HEK293 (cell line): Measurements from ENCODE around the gene TRMU.

Experiments
- CTCF ChIA-PET: fragments of 350-600 bp; formaldehyde crosslinking; extraction: SDS; loops from one replicate; lab custom pipeline; 2021; ENCODE audit warnings: antibody characterized with exemption; lab: Yijun Ruan, JAX
- POLR2A ChIA-PET: fragments of 300-600 bp; formaldehyde crosslinking; extraction: SDS; loops from one replicate; lab custom pipeline; 2020; ENCODE audit warnings: antibody characterized with exemption, inconsistent platforms; lab: Yijun Ruan, JAX
- H3K27ac ChIP-seq: fragments of 200-500 bp; sonication (Bioruptor generic); 2 replicates; pipeline ENCODE4 v1.5.1; 2014; ENCODE audit warnings: low read depth, low read length, control low read depth, inconsistent platforms; ENCODE audit errors: extremely low read depth
- H3K36me3 ChIP-seq, 2 experiments: fragments of 200-500 bp in 1 of 2; sonication (Bioruptor generic) in 1 of 2; 1 replicate in 1 of 2; 2 replicates in 1 of 2; pipeline ENCODE4 v1.5.1; 2014 to 2017; ENCODE audit warnings: inconsistent platforms in 2 of 2, low read length in 2 of 2; ENCODE audit not compliant: control insufficient read depth in 2 of 2, insufficient read depth in 1 of 2
- H3K4me1 ChIP-seq: fragments of 200-500 bp; sonication (Bioruptor generic); 2 replicates; pipeline ENCODE4 v1.5.1; 2014; ENCODE audit warnings: mild to moderate bottlenecking, low read length, inconsistent platforms; ENCODE audit not compliant: control insufficient read depth, insufficient read depth
- H3K4me3 ChIP-seq: 2 replicates; pipeline ENCODE4 v1.5.1; 2011; ENCODE audit warnings: low read depth, mild to moderate bottlenecking, control low read depth, low read length, moderate library complexity
- H3K9me3 ChIP-seq: fragments of 200-500 bp; sonication (Bioruptor generic); 2 replicates; pipeline ENCODE4 v1.5.1; 2014; ENCODE audit warnings: low read depth, low read length, inconsistent platforms; ENCODE audit not compliant: control insufficient read depth, insufficient read depth
- GFI1B ChIP-seq: fragments of 450-650 bp; formaldehyde crosslinking; IDR thresholded peaks from 2 replicates; pipeline ENCODE4 v1.5.1; 2016; ENCODE audit warnings: missing biosample characterization, missing genetic modification characterization
- GLI2 ChIP-seq: fragments of 450-650 bp; formaldehyde crosslinking; IDR thresholded peaks from 2 replicates; pipeline ENCODE4; 2017; ENCODE audit warnings: missing biosample characterization, missing genetic modification characterization, low read depth, borderline replicate concordance
- MEIS1 ChIP-seq: sonication (generic); formaldehyde crosslinking; IDR thresholded peaks from 2 replicates; pipeline ENCODE4 v1.8.1; 2022; ENCODE audit warnings: missing genetic modification reagents, mild to moderate bottlenecking, borderline replicate concordance
- PATZ1 ChIP-seq: fragments of 450-650 bp; formaldehyde crosslinking; IDR thresholded peaks from 2 replicates; pipeline ENCODE4 v1.5.1; 2016; ENCODE audit warnings: missing biosample characterization, missing genetic modification characterization
- SP2 ChIP-seq: fragments of 450-650 bp; formaldehyde crosslinking; IDR thresholded peaks from 2 replicates; pipeline ENCODE4 v1.5.1; 2016; ENCODE audit warnings: missing biosample characterization, missing genetic modification characterization
- ZBTB1 ChIP-seq: fragments of 450-650 bp; formaldehyde crosslinking; IDR thresholded peaks from 2 replicates; pipeline ENCODE4 v1.5.1; 2016; ENCODE audit warnings: missing biosample characterization, missing genetic modification characterization
- ZNF146 ChIP-seq: fragments of 450-650 bp; formaldehyde crosslinking; IDR thresholded peaks from 2 replicates; pipeline ENCODE4 v1.5.1; 2016; ENCODE audit warnings: missing biosample characterization, missing genetic modification characterization
- ZNF157 ChIP-seq: fragments of 450-650 bp; formaldehyde crosslinking; IDR thresholded peaks from 2 replicates; pipeline ENCODE4 v1.5.1; 2016; ENCODE audit warnings: missing biosample characterization, missing genetic modification characterization
- ZNF174 ChIP-seq: fragments of 450-650 bp; formaldehyde crosslinking; IDR thresholded peaks from 2 replicates; pipeline ENCODE4 v1.5.0; 2017; ENCODE audit warnings: missing biosample characterization, mild to moderate bottlenecking, missing genetic modification characterization
- ZNF19 ChIP-seq: fragments of 450-650 bp; formaldehyde crosslinking; IDR thresholded peaks from 2 replicates; pipeline ENCODE4; 2016; ENCODE audit warnings: missing biosample characterization, missing genetic modification characterization, low read depth
- ZNF266 ChIP-seq: fragments of 450-650 bp; formaldehyde crosslinking; IDR thresholded peaks from 2 replicates; pipeline ENCODE4 v1.5.1; 2016; ENCODE audit warnings: missing biosample characterization, missing genetic modification characterization, low read depth
- ZNF37A ChIP-seq: fragments of 450-650 bp; IDR thresholded peaks from 2 replicates; pipeline ENCODE4 v1.5.1; 2018; ENCODE audit warnings: missing biosample characterization, missing genetic modification characterization
- ZNF404 ChIP-seq: fragments of 450-650 bp; formaldehyde crosslinking; IDR thresholded peaks from 2 replicates; pipeline ENCODE4 v1.5.1; 2017; ENCODE audit warnings: missing biosample characterization, missing genetic modification characterization
- ZNF473 ChIP-seq: fragments of 450-650 bp; formaldehyde crosslinking; IDR thresholded peaks from 2 replicates; pipeline ENCODE4 v1.5.1; 2017; ENCODE audit warnings: missing biosample characterization, missing genetic modification characterization
- ZNF610 ChIP-seq: fragments of 450-650 bp; formaldehyde crosslinking; IDR thresholded peaks from 2 replicates; pipeline ENCODE4 v1.5.1; 2016; ENCODE audit warnings: missing biosample characterization, missing genetic modification characterization, borderline replicate concordance
- ZNF658 ChIP-seq: fragments of 450-650 bp; formaldehyde crosslinking; IDR thresholded peaks from 2 replicates; pipeline ENCODE4; 2016; ENCODE audit warnings: missing biosample characterization, missing genetic modification characterization
- ZNF692 ChIP-seq: fragments of 450-650 bp; formaldehyde crosslinking; IDR thresholded peaks from 2 replicates; pipeline ENCODE4 v1.5.1; 2016; ENCODE audit warnings: missing biosample characterization, missing genetic modification characterization
- ZNF701 ChIP-seq: fragments of 450-650 bp; formaldehyde crosslinking; IDR thresholded peaks from 2 replicates; pipeline ENCODE4 v1.5.1; 2016; ENCODE audit warnings: missing biosample characterization, missing genetic modification characterization
- ZNF830 ChIP-seq: fragments of 450-650 bp; IDR thresholded peaks from 2 replicates; pipeline ENCODE4 v1.5.0; 2018; ENCODE audit warnings: missing biosample characterization, missing genetic modification characterization, low read depth, mild to moderate bottlenecking, moderate library complexity
- TF ChIP-seq, protein P1 (sequence below): fragments of 450-650 bp; formaldehyde crosslinking; IDR thresholded peaks from 2 replicates; pipeline ENCODE4 v1.5.1; 2016; ENCODE audit warnings: missing biosample characterization, missing genetic modification characterization, borderline replicate concordance
- TF ChIP-seq, protein P2 (sequence below): fragments of 450-650 bp; formaldehyde crosslinking; IDR thresholded peaks from 2 replicates; pipeline ENCODE4 v1.5.1; 2016; ENCODE audit warnings: missing biosample characterization, missing genetic modification characterization

TRMU gene

DNA sequence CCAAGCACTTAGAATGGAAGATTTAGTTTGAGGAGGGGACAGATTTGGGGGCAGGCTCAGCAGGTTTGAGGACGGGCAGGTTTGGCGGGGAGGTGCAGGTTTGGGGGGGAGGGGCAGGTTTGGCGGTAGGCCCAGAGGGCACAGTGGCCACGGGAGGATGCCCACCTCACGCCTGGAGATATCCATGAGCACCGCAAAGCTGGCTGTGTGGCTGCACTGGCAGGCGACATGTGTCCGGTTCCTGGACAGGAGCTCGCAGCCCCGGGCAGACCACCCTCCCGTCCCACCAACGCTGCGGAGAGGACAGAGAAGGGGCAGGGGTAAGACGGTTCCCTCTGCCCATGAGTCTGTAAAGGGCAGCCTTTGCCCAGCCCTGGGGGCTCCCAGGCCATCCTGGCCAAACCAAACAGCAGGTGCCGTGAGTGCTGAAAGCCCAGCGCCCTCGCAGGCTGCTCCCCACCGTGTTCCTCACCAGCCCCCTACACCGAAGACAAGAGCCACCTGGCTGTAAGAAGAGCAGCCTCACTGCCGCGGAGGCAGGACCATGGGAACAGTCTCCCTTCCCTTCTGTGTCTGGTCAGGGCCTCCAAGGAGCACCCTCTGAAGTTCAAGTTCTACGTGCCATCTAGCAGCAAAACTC, 43.0 kb downstream of the TRMU start:
- H3K27ac ChIP-seq = no peak overlapping the region
- ChIA-PET CTCF (interaction anchor here (2.4 kb wide), 1 partner anchor 11 kb away, joined by 12 read pairs; no protein-coding TSS in a partner anchor), POLR2A (no interaction called here)
- H3K4me1 ChIP-seq = peaks cover 9% of the 10 kb centered on the region; the same call in 1 of the 2 replicates
- no peak for TF ChIP-seq ZBTB1 (tag by site-specific recombination)
- TF ChIP-seq, protein P1, sequence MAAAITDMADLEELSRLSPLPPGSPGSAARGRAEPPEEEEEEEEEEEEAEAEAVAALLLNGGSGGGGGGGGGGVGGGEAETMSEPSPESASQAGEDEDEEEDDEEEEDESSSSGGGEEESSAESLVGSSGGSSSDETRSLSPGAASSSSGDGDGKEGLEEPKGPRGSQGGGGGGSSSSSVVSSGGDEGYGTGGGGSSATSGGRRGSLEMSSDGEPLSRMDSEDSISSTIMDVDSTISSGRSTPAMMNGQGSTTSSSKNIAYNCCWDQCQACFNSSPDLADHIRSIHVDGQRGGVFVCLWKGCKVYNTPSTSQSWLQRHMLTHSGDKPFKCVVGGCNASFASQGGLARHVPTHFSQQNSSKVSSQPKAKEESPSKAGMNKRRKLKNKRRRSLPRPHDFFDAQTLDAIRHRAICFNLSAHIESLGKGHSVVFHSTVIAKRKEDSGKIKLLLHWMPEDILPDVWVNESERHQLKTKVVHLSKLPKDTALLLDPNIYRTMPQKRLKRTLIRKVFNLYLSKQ (tag by site-specific recombination) = no peak
- no peak for TF ChIP-seq MEIS1 (CRISPR knock-in tag)
- TF ChIP-seq ZNF174 (tag by site-specific recombination) = no peak
- no peak for TF ChIP-seq SP2 (tag by site-specific recombination)
- no peak for TF ChIP-seq ZNF701
- no peak for TF ChIP-seq GLI2
- TF ChIP-seq ZNF266 (tag by site-specific recombination) = no peak
- H3K9me3 ChIP-seq = no peaks in the 10 kb centered on the region
- peaks cover 10 to 31% of the 10 kb centered on the region in 2 experiments; a peak in 2 of 3 replicates for H3K36me3 ChIP-seq
- no peak overlapping the region for H3K4me3 ChIP-seq

DNA sequence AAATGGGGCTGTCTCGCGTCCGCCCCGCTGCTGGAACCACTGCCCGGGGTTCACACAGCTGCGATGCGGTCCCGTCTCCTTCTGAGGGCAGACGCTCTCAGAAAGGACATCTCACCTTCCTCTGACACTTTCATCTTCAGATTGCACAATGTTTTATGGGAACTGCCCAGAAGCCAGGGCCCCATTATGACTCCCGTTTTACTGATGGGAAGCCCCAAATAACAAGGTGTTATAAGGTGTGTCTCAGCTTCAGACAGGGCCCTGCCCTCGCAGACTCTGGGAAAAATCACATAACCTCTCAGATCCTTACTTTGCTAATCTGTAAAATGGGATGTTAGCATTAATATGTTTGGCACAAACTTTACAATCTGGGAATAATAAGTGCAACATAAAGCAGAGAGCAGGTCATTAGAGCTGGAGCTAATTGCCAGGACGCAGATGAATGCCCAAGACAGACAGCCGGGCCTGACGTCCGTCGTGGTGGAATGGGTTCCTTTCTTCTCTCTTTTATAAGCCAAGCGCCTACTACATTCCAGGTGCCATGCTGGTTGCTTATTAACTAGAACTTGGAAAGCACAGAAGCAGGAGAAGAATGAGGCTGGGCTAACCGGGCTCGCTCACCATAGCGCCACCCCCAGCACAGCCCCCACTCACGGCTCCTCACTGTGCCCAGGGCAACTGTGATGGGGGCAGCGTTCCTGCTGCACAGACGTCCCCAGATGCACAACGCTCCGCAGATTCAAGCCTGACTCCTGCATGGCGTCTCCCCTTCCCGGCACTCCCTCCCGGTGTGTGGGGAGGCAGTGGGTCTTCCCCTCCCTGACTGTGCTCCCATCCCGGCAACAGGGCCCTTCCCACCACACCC, 43.8 kb downstream of the TRMU start:
- no peak overlapping the region for H3K27ac ChIP-seq
- no peak overlapping the region for H3K4me3 ChIP-seq
- TF ChIP-seq GFI1B (tag by site-specific recombination) (no peak), ZNF146 (no peak), ZNF473 (tag by site-specific recombination) (no peak), ZNF830 (no peak), ZNF37A (tag by site-specific recombination) (no peak), ZNF157 (tag by site-specific recombination) (no peak), ZNF610 (no peak), ZNF19 (no peak), ZNF658 (tag by site-specific recombination) (no peak), ZNF692 (tag by site-specific recombination) (no peak), PATZ1 (tag by site-specific recombination) (no peak), ZNF404 (tag by site-specific recombination) (no peak)
- TF ChIP-seq, protein P2, sequence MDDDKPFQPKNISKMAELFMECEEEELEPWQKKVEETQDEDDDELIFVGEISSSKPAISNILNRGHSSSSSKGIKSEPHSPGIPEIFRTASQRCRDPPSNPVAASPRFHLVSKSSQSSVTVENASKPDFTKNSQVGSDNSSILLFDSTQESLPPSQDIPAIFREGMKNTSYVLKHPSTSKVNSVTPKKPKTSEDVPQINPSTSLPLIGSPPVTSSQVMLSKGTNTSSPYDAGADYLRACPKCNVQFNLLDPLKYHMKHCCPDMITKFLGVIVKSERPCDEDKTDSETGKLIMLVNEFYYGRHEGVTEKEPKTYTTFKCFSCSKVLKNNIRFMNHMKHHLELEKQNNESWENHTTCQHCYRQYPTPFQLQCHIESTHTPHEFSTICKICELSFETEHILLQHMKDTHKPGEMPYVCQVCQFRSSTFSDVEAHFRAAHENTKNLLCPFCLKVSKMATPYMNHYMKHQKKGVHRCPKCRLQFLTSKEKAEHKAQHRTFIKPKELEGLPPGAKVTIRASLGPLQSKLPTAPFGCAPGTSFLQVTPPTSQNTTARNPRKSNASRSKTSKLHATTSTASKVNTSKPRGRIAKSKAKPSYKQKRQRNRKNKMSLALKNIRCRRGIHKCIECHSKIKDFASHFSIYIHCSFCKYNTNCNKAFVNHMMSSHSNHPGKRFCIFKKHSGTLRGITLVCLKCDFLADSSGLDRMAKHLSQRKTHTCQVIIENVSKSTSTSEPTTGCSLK (tag by site-specific recombination) = no peak
- H3K9me3 ChIP-seq = no peaks in the 10 kb centered on the region
- peaks cover 10 to 31% of the 10 kb centered on the region in 2 experiments; a peak in 2 of 3 replicates for H3K36me3 ChIP-seq
- peaks cover 4% of the 10 kb centered on the region; the same call in 1 of the 2 replicates for H3K4me1 ChIP-seq
- CTCF ChIA-PET = interaction anchor here (2.4 kb wide), 1 partner anchor 12 kb away, joined by 12 read pairs; no protein-coding TSS in a partner anchor
- POLR2A ChIA-PET = interaction anchor here (0.6 kb wide), 1 partner anchor 56 kb away, joined by 3 read pairs; no protein-coding TSS in a partner anchor
